K562 (cell line): ENCODE results near the gene GUCY2D. TPM values are rescaled to one million over a fixed set of nuclear protein-coding genes. Genes with fewer than 3 reads are reported as not detected.
A peak's percentile ranks its signal among the peaks of the same experiment; 100 is the strongest.

Source experiments
- ATAC-seq: fragments of 200-7000 bp; cut with Tn5 transposase; 3 replicates; pipeline ENCODE4 v1.9.1; 2020; ENCODE audit warnings: moderate library complexity
- BruUV-seq: library from RNA; stranded (reverse); fragments of 400-500 nt; replicated peaks from 2 replicates; lab custom pipeline; 2021; lab: Mats Ljungman, UMichigan
- CTCF ChIA-PET: fragments of 300-600 bp; formaldehyde crosslinking; extraction: SDS; loops from one replicate; lab custom pipeline; 2021; ENCODE audit warnings: low intra/inter-chr PET ratio; lab: Yijun Ruan, JAX
- POLR2A ChIA-PET: fragments of 300-600, 350-650 bp; sonication (Branson Sonifier 250); formaldehyde crosslinking; extraction: SDS; loops from one replicate; lab custom pipeline; 2021; ENCODE audit warnings: antibody characterized with exemption, inconsistent platforms; lab: Yijun Ruan, JAX
- DNase-seq, 4 experiments: peaks; one replicate each; pipeline versions ENCODE4 v3.0.0 to v3.0.0-alpha.2; 2011 to 2018; ENCODE audit warnings: low spot score in 3 of 4, mixed read lengths in 3 of 4; ENCODE audit errors: extremely low read depth in 1 of 4
- FAIRE-seq: peaks from 2 replicates; lab custom pipeline; 2011; peaks lifted over from hg19 to GRCh38; lab: Jason Lieb, UNC
- H2AFZ ChIP-seq: 2 replicates; pipeline ENCODE4 v1.6.0; 2011; ENCODE audit warnings: low read depth, low read length, control low read depth, inconsistent platforms
- H3K27ac ChIP-seq: fragments of 200-600 bp; 3 replicates; pipeline ENCODE4 v1.8.0; 2011; ENCODE audit warnings: low read depth, mild to moderate bottlenecking, control low read depth, inconsistent platforms, low read length, moderate library complexity, mixed read lengths; ENCODE audit errors: extremely low read depth
- H3K27me3 ChIP-seq, 2 experiments: fragments of 300-600 bp in 1 of 2; 2 replicates in 1 of 2; 3 replicates in 1 of 2; pipeline versions ENCODE4 v1.6.0 to v1.8.0; 2011; ENCODE audit warnings: inconsistent platforms in 2 of 2, low read length in 2 of 2, mild to moderate bottlenecking in 1 of 2, mixed read lengths in 1 of 2, moderate library complexity in 1 of 2; ENCODE audit not compliant: control insufficient read depth in 2 of 2, insufficient read depth in 2 of 2
- H3K36me3 ChIP-seq: fragments of 300-600 bp; 3 replicates; pipeline ENCODE4 v1.8.0; 2011; ENCODE audit warnings: mild to moderate bottlenecking, low read length, inconsistent platforms; ENCODE audit not compliant: control insufficient read depth, insufficient read depth
- H3K4me1 ChIP-seq, 2 experiments: fragments of 200-600 bp in 1 of 2; replicated peaks in 1 of 2; 2 replicates in 1 of 2; 3 replicates in 1 of 2; pipeline versions ENCODE4 v1.5.1 to v1.8.0; 2011; ENCODE audit warnings: inconsistent platforms in 2 of 2, low read length in 2 of 2, mild to moderate bottlenecking in 1 of 2, mixed read lengths in 1 of 2, moderate library complexity in 1 of 2; ENCODE audit not compliant: control insufficient read depth in 2 of 2, insufficient read depth in 2 of 2
- H3K4me2 ChIP-seq: 2 replicates; pipeline ENCODE4 v1.6.1; 2011; ENCODE audit warnings: low read length, control low read depth, inconsistent platforms, mixed read lengths; ENCODE audit not compliant: insufficient read depth
- H3K4me3 ChIP-seq: fragments of 200-600 bp; sonication (generic), shearing (Covaris generic); 2 replicates; pipeline ENCODE4 v1.5.1; 2016; ENCODE audit warnings: control low read depth, inconsistent platforms
- H3K79me2 ChIP-seq: fragments of 200-600 bp; 3 replicates; pipeline ENCODE4 v1.8.0; 2011; ENCODE audit warnings: low read length, inconsistent platforms; ENCODE audit not compliant: control insufficient read depth, insufficient read depth
- H3K9ac ChIP-seq, 2 experiments: 2 replicates each; pipeline versions ENCODE4 v1.6.0 to v1.6.1; 2011; ENCODE audit warnings: low read depth in 2 of 2, low read length in 2 of 2, control low read depth in 1 of 2, inconsistent platforms in 1 of 2, mild to moderate bottlenecking in 1 of 2, mixed read lengths in 1 of 2; ENCODE audit not compliant: insufficient read depth in 1 of 2
- H3K9me1 ChIP-seq: one replicate; pipeline ENCODE4 v1.6.0; 2011; ENCODE audit warnings: inconsistent platforms, mild to moderate bottlenecking, low read length, moderate library complexity; ENCODE audit not compliant: control insufficient read depth, insufficient read depth
- H3K9me3 ChIP-seq: replicated peaks from 2 replicates; pipeline ENCODE4 v1.5.1; 2011; ENCODE audit warnings: low read depth, low read length, inconsistent platforms; ENCODE audit not compliant: control insufficient read depth, insufficient read depth
- H4K20me1 ChIP-seq: replicated peaks from 2 replicates; pipeline ENCODE4 v1.6.1; 2011; ENCODE audit warnings: low read length, inconsistent platforms, mixed read lengths; ENCODE audit not compliant: control insufficient read depth, insufficient read depth
- BRF1 ChIP-seq: IDR thresholded peaks from 3 replicates; pipeline ENCODE4 v1.6.1; 2011; ENCODE audit warnings: borderline replicate concordance, mild to moderate bottlenecking; ENCODE audit not compliant: insufficient read length; ENCODE audit errors: extremely low read depth
- CC2D1A ChIP-seq: fragments of 450-650 bp; IDR thresholded peaks from 2 replicates; pipeline ENCODE4 v1.6.1; 2017; ENCODE audit warnings: mild to moderate bottlenecking
- CTCF ChIP-seq, 3 experiments: IDR thresholded peaks in 2 of 3; conservative IDR thresholded peaks in 1 of 3; 2 replicates each; pipeline ENCODE4 v1.5.1; 2011 to 2012; ENCODE audit warnings: low read length in 3 of 3, mild to moderate bottlenecking in 3 of 3, control low read depth in 2 of 3, improper control_type of control experiment in 1 of 3, inconsistent platforms in 1 of 3, low read depth in 1 of 3, mixed read lengths in 1 of 3, moderate library complexity in 1 of 3; ENCODE audit not compliant: insufficient read depth in 2 of 3
- EHMT2 ChIP-seq: fragments of 450-650 bp; IDR thresholded peaks from 2 replicates; pipeline ENCODE4 v1.6.1; 2018; ENCODE audit warnings: antibody characterized with exemption
- RFX7 ChIP-seq: fragments of 250-450 bp; sonication (Bioruptor Pico); IDR thresholded peaks from 2 replicates; pipeline ENCODE4 v1.5.1; 2021; ENCODE audit warnings: mild to moderate bottlenecking
- ZNF146 ChIP-seq: IDR thresholded peaks from one replicate; pipeline ENCODE4 v1.6.1; 2018; ENCODE audit warnings: missing compliant biosample characterization; ENCODE audit not compliant: unreplicated experiment
- WGBS: fragments of 100-300 bp; shearing (Covaris generic); methylation state at CpG from one replicate; pipeline ENCODE4 v1.1.6; 2016; ENCODE audit warnings: low coverage, mixed read lengths; ENCODE audit not compliant: insufficient coverage; ENCODE audit errors: missing lambda C conversion rate; 5-methylcytosine and 5-hydroxymethylcytosine counted together
- in situ Hi-C: fragments of 300-500 bp; cut with MboI; formaldehyde crosslinking; loops from 4 replicates; pipeline ENCODE4 v1.15.0; 2018; ENCODE audit warnings: inconsistent platforms, mixed read lengths
- intact Hi-C: fragments of 100-400 bp; cut with micrococcal nuclease; formaldehyde crosslinking; loops from 2 replicates; pipeline ENCODE4 v1.14.2; 2022
- polyA plus RNA-seq, 8 experiments: library from polyadenylated mRNA; depleted of rRNA in 4 of 8; stranded (reverse) in 5 of 8; unstranded in 3 of 8; fragments of >200 nt; fragmentation: Nextera tagmentation in 2 of 8; fragmentation: Illumina TruSeq in 1 of 8; extraction: Ambion mirVana in 2 of 8; extraction: Trizol in 1 of 8; gene quantifications; 2 replicates each; pipeline versions ENCODE4 v1.2.1 to v1.2.3, GENCODE V29; 2011 to 2014; ENCODE audit warnings: inconsistent platforms in 1 of 8, missing spikeins in 1 of 8
- total RNA-seq, 7 experiments: library from RNA; depleted of rRNA in 6 of 7; stranded (reverse); fragments of >200 nt in 6 of 7; fragmentation: Illumina TruSeq in 2 of 7; extraction: Trizol in 2 of 7; gene quantifications; 2 replicates each; pipeline versions ENCODE4 v1.2.1 to v1.2.3, GENCODE V29; 2011 to 2021; ENCODE audit warnings: low replicate concordance in 1 of 7
- TF ChIP-seq, protein P1 (sequence below): sonication (generic); formaldehyde crosslinking; IDR thresholded peaks from 2 replicates; pipeline ENCODE4 v1.8.0; 2022; ENCODE audit warnings: mild to moderate bottlenecking, low read depth, missing genetic modification reagents

Gene GUCY2D
- total and polyA plus RNA-seq, 9 of the 15 experiments (the other 6 are each of a cell fraction or from before 2014, with no cell fraction given), result 0.05 TPM; not detected in 8

- TF ChIP-seq CC2D1A (0 out of 2 replicates have a peak, but pooled peaks have one; percentile 14), CTCF (IDR thresholded peaks at IDR 0.05 in 2 of 3, conservative IDR thresholded peaks at IDR 0.05 in 1 of 3; ENCODE audit: insufficient read depth in 2 of 3, low read depth in 1 of 3, low read length in 3 of 3) (peak; percentile 64 to 82 (median 72)), EHMT2 (no peak), ZNF146 (CRISPR knock-in tag) (no peak)
Measured at GRCh38 chr17:8016632-8017424, 14.4 kb downstream of the GUCY2D start (continued).

DNA sequence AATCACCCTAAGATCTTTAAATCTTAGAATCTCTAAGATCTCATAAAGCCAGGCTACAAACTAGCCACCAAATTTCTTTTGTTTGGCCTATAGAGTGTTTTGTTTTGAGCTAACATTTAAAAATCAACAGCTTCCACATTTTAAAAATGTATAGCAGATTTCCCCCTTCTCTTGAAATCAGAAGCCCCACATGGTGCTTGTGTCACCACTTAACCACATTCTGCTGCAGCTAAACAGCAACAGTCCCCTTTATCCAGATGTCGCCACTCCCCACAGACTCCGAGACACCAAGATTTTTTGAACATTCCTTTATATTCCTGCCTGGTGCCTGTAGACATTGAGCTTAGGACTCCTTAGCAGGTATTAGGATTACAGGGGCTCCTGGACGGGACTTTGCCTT, 16.0 kb downstream of the GUCY2D start:
- TF ChIP-seq BRF1 (no peak), RFX7 (no peak)
- TF ChIP-seq, protein P1, sequence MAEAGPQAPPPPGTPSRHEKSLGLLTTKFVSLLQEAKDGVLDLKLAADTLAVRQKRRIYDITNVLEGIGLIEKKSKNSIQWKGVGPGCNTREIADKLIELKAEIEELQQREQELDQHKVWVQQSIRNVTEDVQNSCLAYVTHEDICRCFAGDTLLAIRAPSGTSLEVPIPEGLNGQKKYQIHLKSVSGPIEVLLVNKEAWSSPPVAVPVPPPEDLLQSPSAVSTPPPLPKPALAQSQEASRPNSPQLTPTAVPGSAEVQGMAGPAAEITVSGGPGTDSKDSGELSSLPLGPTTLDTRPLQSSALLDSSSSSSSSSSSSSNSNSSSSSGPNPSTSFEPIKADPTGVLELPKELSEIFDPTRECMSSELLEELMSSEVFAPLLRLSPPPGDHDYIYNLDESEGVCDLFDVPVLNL (CRISPR knock-in tag), result no peak
- Histone ChIP-seq H3K4me2 (no peak overlapping the region), H2AFZ (no peak overlapping the region), H3K9me3 (no peaks in the 10 kb centered on the region), H3K4me3 (no peak overlapping the region), H3K9me1 (no peaks in the 10 kb centered on the region), H3K27ac (no peak overlapping the region), H3K27me3 (peaks cover 6 to 65% of the 10 kb centered on the region in 2 experiments; a peak in 4 of 5 replicates), H3K9ac (no peak overlapping the region), H4K20me1 (no peaks in the 10 kb centered on the region), H3K79me2 (no peaks in the 10 kb centered on the region), H3K36me3 (no peaks in the 10 kb centered on the region), H3K4me1 (peaks cover 0 to 13% of the 10 kb centered on the region in 2 experiments; a peak in 2 of 5 replicates)
- in situ Hi-C loops (no loop called here), intact Hi-C loops (no loop called here)
- DNase-seq, result no peak
- no TSS peak for BruUV-seq
- 12% methylated on average over 3 of the region's 3 CpGs for WGBS
- CTCF ChIA-PET, result interaction anchor here (2.9 to 3.1 kb wide), 2 partner anchors 23 to 39 kb away, joined by 17 read pairs; no protein-coding TSS in a partner anchor
- no peak for FAIRE-seq
- POLR2A ChIA-PET, result no interaction called here
- ATAC-seq, result no peak
